SK-N-SH (cell line): ENCODE measurements around the gene LTV1. TPM values are rescaled to one million over a fixed set of nuclear protein-coding genes. Genes with fewer than 3 reads are reported as not detected.

ENCODE experiments used
- CTCF ChIA-PET: fragments of 300-600, 350-600 bp; formaldehyde crosslinking; extraction: SDS; loops from one replicate; lab custom pipeline; 2021; lab: Yijun Ruan, JAX
- POLR2A ChIA-PET: fragments of 350-600 bp; sonication (Branson Sonifier 250); formaldehyde crosslinking; extraction: SDS; loops from one replicate; lab custom pipeline; 2020; ENCODE audit warnings: antibody characterized with exemption, inconsistent platforms; lab: Yijun Ruan, JAX
- DNase-seq: peaks from one replicate; pipeline ENCODE4 v3.0.0; 2012
- H2AFZ ChIP-seq: fragments of 200-600 bp; sonication (generic); 2 replicates; pipeline ENCODE4 v1.8.1; 2016; ENCODE audit warnings: antibody characterized with exemption, mild to moderate bottlenecking, low read depth
- H3F3A ChIP-seq: fragments of 200-600 bp; sonication (generic); replicated peaks from 2 replicates; pipeline ENCODE3; 2016; ENCODE audit warnings: antibody characterized with exemption, mild to moderate bottlenecking; ENCODE audit not compliant: insufficient read depth
- H3K27ac ChIP-seq, 2 experiments: fragments of 200-500 bp in 1 of 2; fragments of 200-600 bp in 1 of 2; sonication (Bioruptor generic) in 1 of 2; sonication (generic), shearing (Covaris generic) in 1 of 2; 2 replicates each; pipeline versions ENCODE4 v1.5.1 to v1.6.1; 2014 to 2016; ENCODE audit warnings: low read depth in 2 of 2, inconsistent platforms in 1 of 2, low read length in 1 of 2, mild to moderate bottlenecking in 1 of 2, mixed read lengths in 1 of 2
- H3K27me3 ChIP-seq: fragments of 200-600 bp; sonication (generic), shearing (Covaris generic); 2 replicates; pipeline ENCODE4 v1.6.1; 2016; ENCODE audit warnings: mixed run types; ENCODE audit not compliant: insufficient read depth
- H3K36me3 ChIP-seq, 2 experiments: fragments of 200-500 bp in 1 of 2; fragments of 200-600 bp in 1 of 2; sonication (Bioruptor generic) in 1 of 2; sonication (generic) in 1 of 2; replicated peaks in 1 of 2; 2 replicates each; pipeline versions ENCODE3 to v1.5.1; 2014 to 2016; ENCODE audit warnings: low read length in 1 of 2, mild to moderate bottlenecking in 1 of 2; ENCODE audit not compliant: insufficient read depth in 2 of 2, control insufficient read depth in 1 of 2
- H3K4me1 ChIP-seq, 2 experiments: fragments of 200-500 bp in 1 of 2; fragments of 200-600 bp in 1 of 2; sonication (Bioruptor generic) in 1 of 2; sonication (generic), shearing (Covaris generic) in 1 of 2; 2 replicates each; pipeline versions ENCODE4 v1.5.1 to v1.6.1; 2014 to 2016; ENCODE audit warnings: low read depth in 1 of 2, low read length in 1 of 2, mixed run types in 1 of 2; ENCODE audit not compliant: insufficient read depth in 2 of 2, control insufficient read depth in 1 of 2
- H3K4me2 ChIP-seq: fragments of 200-600 bp; sonication (generic), shearing (Covaris generic); 2 replicates; pipeline ENCODE4 v1.6.1; 2017; ENCODE audit warnings: mixed run types
- H3K4me3 ChIP-seq, 2 experiments: fragments of 200-500 bp in 1 of 2; fragments of 200-600 bp in 1 of 2; sonication (Bioruptor generic) in 1 of 2; sonication (generic), shearing (Covaris generic) in 1 of 2; 2 replicates each; pipeline versions ENCODE4 v1.5.1 to v1.8.1; 2014 to 2016; ENCODE audit warnings: low read depth in 2 of 2, inconsistent platforms in 1 of 2, low read length in 1 of 2, mild to moderate bottlenecking in 1 of 2, mixed read lengths in 1 of 2, moderate library complexity in 1 of 2
- H3K79me2 ChIP-seq: fragments of 200-600 bp; sonication (generic); 2 replicates; pipeline ENCODE4 v1.8.1; 2017; ENCODE audit warnings: mild to moderate bottlenecking; ENCODE audit not compliant: insufficient read depth
- H3K9ac ChIP-seq: fragments of 200-600 bp; sonication (generic); 2 replicates; pipeline ENCODE4 v1.6.1; 2017; ENCODE audit warnings: mixed run types
- H3K9me2 ChIP-seq: fragments of 200-600 bp; sonication (generic); 2 replicates; pipeline ENCODE4 v1.6.1; 2017; ENCODE audit warnings: mixed run types
- H3K9me3 ChIP-seq: fragments of 200-600 bp; sonication (generic); 2 replicates; pipeline ENCODE4 v1.6.1; 2017; ENCODE audit warnings: mixed run types, mild to moderate bottlenecking, moderate library complexity
- H4K20me1 ChIP-seq: fragments of 200-600 bp; sonication (generic); 2 replicates; pipeline ENCODE4 v1.6.1; 2017; ENCODE audit warnings: mild to moderate bottlenecking, mixed run types; ENCODE audit not compliant: insufficient read depth
- CTCF ChIP-seq: fragments of 200-600 bp; sonication (generic); IDR thresholded peaks from 2 replicates; pipeline ENCODE4 v1.6.1; 2017; ENCODE audit warnings: antibody characterized with exemption, mild to moderate bottlenecking, moderate library complexity
- ELF1 ChIP-seq: IDR thresholded peaks from 2 replicates; pipeline ENCODE4 v1.4.0; 2012
- EP300 ChIP-seq, 2 experiments: IDR thresholded peaks; 2 replicates each; pipeline versions ENCODE4 v1.4.0 to v1.6.1; 2012; ENCODE audit warnings: borderline replicate concordance in 1 of 2, low read depth in 1 of 2, low read length in 1 of 2
- EZH2phosphoT487 ChIP-seq: fragments of 200-600 bp; sonication (generic); IDR thresholded peaks from 2 replicates; pipeline ENCODE4 v1.6.1; 2017; ENCODE audit warnings: low read depth, mixed run types, mild to moderate bottlenecking, antibody characterized with exemption, moderate library complexity, borderline replicate concordance
- FOSL2 ChIP-seq: IDR thresholded peaks from 2 replicates; pipeline ENCODE4 v1.4.0; 2012; ENCODE audit warnings: low read depth, mild to moderate bottlenecking, moderate library complexity, borderline replicate concordance
- GABPA ChIP-seq: IDR thresholded peaks from 2 replicates; pipeline ENCODE4 v1.4.0; 2012; ENCODE audit warnings: low read depth, mild to moderate bottlenecking
- GATA2 ChIP-seq: sonication (generic); formaldehyde crosslinking; IDR thresholded peaks from 2 replicates; pipeline ENCODE4 v1.5.0; 2020; ENCODE audit warnings: mild to moderate bottlenecking, missing genetic modification reagents
- MAX ChIP-seq: IDR thresholded peaks from 2 replicates; pipeline ENCODE4 v1.4.0; 2012; ENCODE audit warnings: low read depth
- NRF1 ChIP-seq: IDR thresholded peaks from 2 replicates; pipeline ENCODE4 v1.6.1; 2012; ENCODE audit warnings: low read depth, mild to moderate bottlenecking, low read length
- POLR2AphosphoS5 ChIP-seq: IDR thresholded peaks from 2 replicates; pipeline ENCODE4 v1.6.1; 2012; ENCODE audit warnings: low read depth, low read length
- RCOR1 ChIP-seq: fragments of 150-350 bp; IDR thresholded peaks from 2 replicates; pipeline ENCODE4 v1.6.1; 2017; ENCODE audit warnings: antibody characterized with exemption, low read length
- REST ChIP-seq: IDR thresholded peaks from 2 replicates; pipeline ENCODE4 v1.6.1; 2012; ENCODE audit warnings: mild to moderate bottlenecking, low read depth, low read length, moderate library complexity
- RFX5 ChIP-seq: IDR thresholded peaks from 2 replicates; pipeline ENCODE4 v1.6.1; 2012; ENCODE audit warnings: mild to moderate bottlenecking, improper control_type of control experiment, low read length
- SIN3A ChIP-seq: IDR thresholded peaks from 2 replicates; pipeline ENCODE4 v1.6.1; 2012; ENCODE audit warnings: low read depth, mild to moderate bottlenecking, low read length, moderate library complexity, borderline replicate concordance
- SMC3 ChIP-seq: IDR thresholded peaks from 2 replicates; pipeline ENCODE4 v1.6.1; 2012; ENCODE audit warnings: low read depth, low read length, improper control_type of control experiment
- TAF1 ChIP-seq: IDR thresholded peaks from 2 replicates; pipeline ENCODE4 v1.6.1; 2012; ENCODE audit warnings: low read depth, mild to moderate bottlenecking, low read length, moderate library complexity, borderline replicate concordance
- TCF12 ChIP-seq: IDR thresholded peaks from 2 replicates; pipeline ENCODE4 v1.4.0; 2012
- TEAD4 ChIP-seq: IDR thresholded peaks from 2 replicates; pipeline ENCODE4 v1.4.0; 2012; ENCODE audit warnings: mild to moderate bottlenecking, borderline replicate concordance; ENCODE audit not compliant: insufficient read depth
- USF1 ChIP-seq: IDR thresholded peaks from 2 replicates; pipeline ENCODE4 v1.4.0; 2012; ENCODE audit warnings: low read depth, borderline replicate concordance
- WGBS: methylation state at CpG from one replicate; pipeline ENCODE4 v1.1.6; 2017; ENCODE audit warnings: low lambda C conversion rate; 5-methylcytosine and 5-hydroxymethylcytosine counted together
- polyA plus RNA-seq, 3 experiments: library from polyadenylated mRNA; depleted of rRNA; stranded (reverse); fragments of >200 nt; gene quantifications; 2 replicates each; pipeline ENCODE4 v1.2.3, GENCODE V29; 2012

LTV1 gene
- polyA plus RNA-seq, 1 of the 3 experiments (the other 2 are of a cell fraction): 19.4 TPM

- Histone ChIP-seq H3K36me3 (no peaks in the 10 kb centered on the region), H3F3A (no peaks in the 10 kb centered on the region), H4K20me1 (no peaks in the 10 kb centered on the region), H3K9me2 (no peaks in the 10 kb centered on the region), H2AFZ (no peak overlapping the region), H3K4me3 (no peak overlapping the region), H3K27me3 (no peaks in the 10 kb centered on the region), H3K4me1 (no peaks in the 10 kb centered on the region), H3K9me3 (no peaks in the 10 kb centered on the region), H3K4me2 (no peak overlapping the region), H3K79me2 (no peaks in the 10 kb centered on the region), H3K27ac (no peak overlapping the region), H3K9ac (no peak overlapping the region)
- no peak for DNase-seq
- no peak for TF ChIP-seq GABPA
- no peak for TF ChIP-seq SIN3A
- TF ChIP-seq RFX5: no peak
- POLR2A ChIA-PET: no interaction called here
- CTCF ChIA-PET: interaction anchor here (0.9 kb wide), 1 partner anchor 162 kb away, joined by 3 read pairs; no protein-coding TSS in a partner anchor
- WGBS: 88% methylated on average over 2 of the region's 2 CpGs
Measured at GRCh38 chr6:143811501-143812157, 31.5 kb upstream of the LTV1 start.

- H2AFZ ChIP-seq: no peak overlapping the region
- H3K9me3 ChIP-seq: no peaks in the 10 kb centered on the region
- no peak overlapping the region for H3K27ac ChIP-seq
- H3K4me1 ChIP-seq: no peaks in the 10 kb centered on the region
- H3K36me3 ChIP-seq: peaks cover 0 to 3% of the 10 kb centered on the region in 2 experiments
- TF ChIP-seq SMC3: no peak
- TF ChIP-seq FOSL2: no peak
- TF ChIP-seq SIN3A: no peak
- TF ChIP-seq CTCF: no peak
- no peak for TF ChIP-seq EZH2phosphoT487
- TF ChIP-seq EP300 (IDR thresholded peaks at IDR 0.05; ENCODE audit: borderline replicate concordance in 1 of 2, low read depth in 1 of 2, low read length in 1 of 2): no peak
- no peak for TF ChIP-seq POLR2AphosphoS5
- no peak for TF ChIP-seq MAX
- no peak for TF ChIP-seq REST
- TF ChIP-seq TCF12: no peak
- no peak for TF ChIP-seq RFX5
- TF ChIP-seq TEAD4: no peak
- no peak for TF ChIP-seq USF1
- TF ChIP-seq NRF1: no peak
- TF ChIP-seq ELF1: no peak
- no peak for TF ChIP-seq GATA2
- TF ChIP-seq TAF1: no peak
- no peak for TF ChIP-seq RCOR1
- H3F3A ChIP-seq: no peaks in the 10 kb centered on the region
- H3K27me3 ChIP-seq: no peaks in the 10 kb centered on the region
- no peaks in the 10 kb centered on the region for H3K79me2 ChIP-seq
- H3K9ac ChIP-seq: no peak overlapping the region
- CTCF ChIA-PET: no interaction called here
- no peak overlapping the region for H3K4me2 ChIP-seq
- POLR2A ChIA-PET: no interaction called here
- no peaks in the 10 kb centered on the region for H4K20me1 ChIP-seq
- no peak for DNase-seq
- no peak overlapping the region for H3K4me3 ChIP-seq
- H3K9me2 ChIP-seq: no peaks in the 10 kb centered on the region
Measured at GRCh38 chr6:143817621-143818020, 25.5 kb upstream of the LTV1 start.
